Small intestine (tissue), 7 donors: Measurements from ENCODE around the gene NEURL1B. TPM values are rescaled to one million over a fixed set of nuclear protein-coding genes. Genes with fewer than 3 reads are reported as not detected.

Experiments
- DNase-seq, 2 donors: peaks; one replicate each; pipeline versions ENCODE4 v3.0.0 to v3.0.0-alpha.2; 2013
- FAIRE-seq: peaks from 2 replicates; lab custom pipeline; 2012; peaks lifted over from hg19 to GRCh38; lab: Jason Lieb, UNC
- H3K27ac ChIP-seq, 3 donors: one replicate each; pipeline ENCODE4 v1.5.1; 2013; ENCODE audit warnings: low read length in 2 of 3, mild to moderate bottlenecking in 2 of 3, control low read depth in 1 of 3, inconsistent platforms in 1 of 3, low read depth in 1 of 3, moderate library complexity in 1 of 3
- H3K27me3 ChIP-seq, 3 donors: one replicate each; pipeline ENCODE4 v1.6.1; 2013; ENCODE audit warnings: low read length in 3 of 3, inconsistent platforms in 1 of 3; ENCODE audit not compliant: control insufficient read depth in 3 of 3, insufficient read depth in 3 of 3
- H3K36me3 ChIP-seq, 3 donors: one replicate each; pipeline ENCODE4 v1.6.1; 2013; ENCODE audit warnings: low read length in 3 of 3, inconsistent platforms in 1 of 3, low read depth in 1 of 3, mild to moderate bottlenecking in 1 of 3, moderate library complexity in 1 of 3; ENCODE audit not compliant: control insufficient read depth in 3 of 3, insufficient read depth in 2 of 3
- H3K4me1 ChIP-seq, 3 donors: one replicate each; pipeline ENCODE4 v1.6.1; 2013; ENCODE audit warnings: low read length in 2 of 3, inconsistent platforms in 1 of 3, low read depth in 1 of 3, mild to moderate bottlenecking in 1 of 3, moderate library complexity in 1 of 3; ENCODE audit not compliant: control insufficient read depth in 3 of 3, insufficient read depth in 2 of 3
- H3K4me3 ChIP-seq, 3 donors: one replicate each; pipeline ENCODE4 v1.5.1; 2013; ENCODE audit warnings: low read length in 3 of 3, control low read depth in 1 of 3, inconsistent platforms in 1 of 3, low read depth in 1 of 3, mild to moderate bottlenecking in 1 of 3, moderate library complexity in 1 of 3
- H3K9me3 ChIP-seq, 2 donors: one replicate each; pipeline ENCODE4 v1.6.1; 2013; ENCODE audit warnings: low read depth in 1 of 2, low read length in 1 of 2; ENCODE audit not compliant: control insufficient read depth in 2 of 2, insufficient read depth in 1 of 2
- WGBS, 3 donors: extraction: QIAGEN DNeasy Blood & Tissue Kit; methylation state at CpG; one replicate each; pipeline ENCODE4 v1.1.7; 2013; 5-methylcytosine and 5-hydroxymethylcytosine counted together
- polyA plus RNA-seq, 4 donors: library from polyadenylated mRNA; stranded (reverse) in 3 of 4; unstranded in 1 of 4; fragments of 200-250 nt in 3 of 4; fragments of 120-200 nt in 1 of 4; gene quantifications; one replicate each; pipeline versions ENCODE4 v1.2.1 to v1.2.3, GENCODE V29; 2013
- donor health status: healthy with polysubstance abuse.
- donor health status: control.
- donor health status: control.
- donor health status: Bipolar disorder and iron deficiency.
- donor health status: healthy.

Gene NEURL1B
- polyA plus RNA-seq, 4 donors, result 2.7 to 21.0 (median 10.9) TPM

DNA sequence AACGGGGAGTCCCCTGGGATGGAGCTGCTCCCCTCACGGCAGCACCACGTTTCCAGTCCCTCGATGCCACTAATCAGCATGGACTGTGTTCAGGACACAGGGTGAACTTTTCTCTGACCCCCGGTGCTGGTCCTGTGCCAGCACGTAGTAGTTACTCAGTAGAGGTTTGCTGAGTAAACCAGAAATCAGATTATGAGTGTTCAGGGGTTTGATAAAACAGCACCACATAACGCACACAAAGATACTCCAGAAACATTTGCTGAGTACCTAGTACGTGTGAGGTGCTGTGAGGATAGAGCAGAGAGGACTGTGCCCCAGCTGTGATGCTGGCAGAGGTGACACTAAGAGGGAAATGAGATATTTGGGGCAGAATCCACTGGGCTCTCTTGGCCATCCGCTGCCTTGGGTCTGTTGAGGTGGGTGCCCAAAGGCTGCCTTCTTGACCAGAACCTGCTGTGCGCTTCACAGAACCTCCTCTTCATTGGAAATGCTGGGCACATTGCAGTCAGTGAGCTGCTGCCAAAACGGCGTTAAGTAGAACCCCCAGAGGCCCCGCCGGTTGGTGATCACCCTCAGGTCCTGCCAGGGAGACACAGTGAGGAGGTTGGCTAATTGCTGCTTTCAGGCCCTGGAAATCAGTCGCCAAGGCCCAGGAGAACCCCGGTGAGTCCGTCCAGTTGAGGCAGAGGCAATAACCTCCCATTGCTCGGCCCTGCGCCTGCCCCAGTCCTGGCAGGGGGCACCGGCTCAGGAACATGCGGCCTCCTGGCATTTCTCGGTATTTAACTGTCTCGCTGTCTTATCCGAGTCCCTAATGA is 49.4 kb downstream of the NEURL1B start:
- H3K27ac ChIP-seq, result no peak overlapping the region
- 85 to 91% (median 86%) methylated on average over 24 of the region's 24 CpGs for WGBS, 3 donors

DNA sequence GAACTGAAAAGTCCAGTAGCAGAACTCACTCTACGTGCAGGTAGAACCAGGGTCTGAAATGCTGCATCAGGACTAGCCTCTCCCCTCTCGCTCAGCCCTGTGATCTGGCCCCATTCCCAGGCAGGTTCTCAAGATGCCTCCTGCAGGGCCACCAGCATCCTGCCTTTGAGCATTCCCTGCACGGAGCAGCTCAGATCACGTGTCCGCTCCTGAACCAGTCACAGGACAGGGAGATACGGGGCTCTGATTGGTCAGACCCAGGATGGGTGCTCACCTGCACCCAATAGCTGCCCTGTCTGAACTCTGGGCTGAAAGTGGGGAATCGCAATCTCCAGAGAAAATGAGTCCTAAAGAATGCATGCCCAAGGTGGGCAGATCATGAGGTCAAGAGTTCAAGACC is 50.8 kb downstream of the NEURL1B start:
- Histone ChIP-seq H3K36me3 (peaks cover 0 to 28% (median 2%) of the 10 kb centered on the region in 3 donors), H3K27me3 (no peaks in the 10 kb centered on the region), H3K4me3 (no peak overlapping the region), H3K27ac (no peak overlapping the region), H3K4me1 (peaks cover 2 to 25% (median 5%) of the 10 kb centered on the region in 3 donors), H3K9me3 (no peaks in the 10 kb centered on the region)
- DNase-seq (no peak), FAIRE-seq (no peak)
- 89 to 92% (median 91%) methylated on average over 7 of the region's 7 CpGs for WGBS, 3 donors

More for the DNA sequence above, 49.4 kb downstream of the NEURL1B start:
- no peaks in the 10 kb centered on the region for H3K27me3 ChIP-seq
- no peak overlapping the region for H3K4me3 ChIP-seq
- no peak for FAIRE-seq
- peaks cover 0 to 40% (median 3%) of the 10 kb centered on the region in 3 donors for H3K36me3 ChIP-seq
- DNase-seq, result no peak
- H3K4me1 ChIP-seq, result peaks cover 2 to 24% (median 8%) of the 10 kb centered on the region in 3 donors
- H3K9me3 ChIP-seq, result no peaks in the 10 kb centered on the region

DNA sequence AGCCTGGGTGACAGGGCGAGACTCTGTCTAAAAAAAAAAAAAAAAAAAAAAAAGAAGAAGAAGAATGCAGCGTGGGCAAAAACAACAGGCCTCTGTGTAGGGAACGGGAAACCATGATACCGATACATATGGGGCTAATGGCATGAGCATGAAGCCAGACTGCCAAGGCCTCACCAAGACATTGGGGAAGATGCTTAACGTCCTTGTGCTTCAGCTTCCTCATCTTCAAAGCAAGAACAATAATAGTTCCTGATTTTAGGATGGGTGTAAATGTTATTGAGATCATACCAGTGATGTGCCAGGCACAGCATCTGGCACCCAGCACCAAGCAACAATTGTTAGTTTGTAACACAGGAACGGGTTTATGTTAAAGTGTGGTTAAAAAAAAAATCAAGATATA is 51.4 kb downstream of the NEURL1B start:
- H3K9me3 ChIP-seq, result no peaks in the 10 kb centered on the region
- H3K4me1 ChIP-seq, result peaks cover 2 to 24% (median 2%) of the 10 kb centered on the region in 3 donors
- H3K36me3 ChIP-seq, result peaks cover 0 to 23% (median 0%) of the 10 kb centered on the region in 3 donors
- 79 to 91% (median 91%) methylated on average over 5 to 6 of the region's 6 CpGs for WGBS, 3 donors
- H3K4me3 ChIP-seq, result no peak overlapping the region
- H3K27ac ChIP-seq, result no peak overlapping the region
- FAIRE-seq, result no peak
- no peak for DNase-seq
- no peaks in the 10 kb centered on the region for H3K27me3 ChIP-seq

DNA sequence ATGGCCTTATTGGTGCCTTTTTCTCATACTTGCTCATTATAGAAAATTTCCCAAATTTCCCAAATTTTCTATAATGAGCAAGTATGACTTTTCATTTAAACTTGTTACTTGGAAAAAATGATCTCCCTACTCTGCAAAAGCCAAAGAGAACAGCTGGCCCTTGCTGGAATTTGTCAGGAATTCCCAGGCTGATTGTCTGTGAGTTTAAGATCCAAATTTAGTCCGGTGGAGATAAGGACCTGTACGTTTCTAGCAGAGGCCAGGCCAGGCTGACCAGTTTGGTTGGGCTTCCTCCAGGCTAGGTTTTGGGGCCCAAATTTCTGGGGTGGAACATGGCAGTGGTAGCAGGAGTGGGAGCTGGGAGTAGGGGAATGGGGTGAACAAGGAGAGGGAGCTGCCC is 51.9 kb downstream of the NEURL1B start:
- H3K27me3 ChIP-seq, result no peaks in the 10 kb centered on the region
- H3K9me3 ChIP-seq, result no peaks in the 10 kb centered on the region
- no peak for DNase-seq
- H3K27ac ChIP-seq, result peak overlapping the region in 1 of 3 donors; percentile 17
- no peak overlapping the region for H3K4me3 ChIP-seq
- WGBS, 3 donors, result 41 to 51% (median 47%) methylated on average over 2 of the region's 2 CpGs
- H3K36me3 ChIP-seq, result peaks cover 0 to 21% (median 0%) of the 10 kb centered on the region in 3 donors
- FAIRE-seq, result no peak
- H3K4me1 ChIP-seq, result peaks cover 0 to 23% (median 0%) of the 10 kb centered on the region in 3 donors

DNA sequence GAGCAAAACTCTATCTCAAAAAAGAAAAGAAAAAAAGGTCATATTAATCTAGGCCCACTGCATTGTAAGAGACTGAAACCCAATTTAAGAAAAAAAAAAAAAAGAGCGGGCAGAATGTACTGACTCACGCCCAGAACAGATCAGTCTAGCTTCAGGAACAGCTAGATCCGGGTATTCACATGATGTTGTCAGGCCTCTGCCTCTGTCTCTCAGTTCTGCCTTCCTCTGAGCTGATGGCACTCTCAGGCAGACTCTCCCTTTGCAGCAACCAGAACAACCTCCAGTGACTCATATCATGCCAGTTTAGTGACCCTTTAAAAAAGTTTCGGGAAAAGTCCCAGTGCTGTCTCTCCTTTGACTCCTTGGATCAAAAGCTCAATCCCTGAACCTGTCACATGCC is 53.0 kb downstream of the NEURL1B start:
- WGBS, 3 donors, result 75 to 86% (median 85%) methylated on average over 4 of the region's 4 CpGs
- DNase-seq (no peak), FAIRE-seq (no peak)
- Histone ChIP-seq H3K4me1 (peaks cover 0 to 12% (median 0%) of the 10 kb centered on the region in 3 donors), H3K27ac (no peak overlapping the region), H3K27me3 (no peaks in the 10 kb centered on the region), H3K9me3 (no peaks in the 10 kb centered on the region), H3K4me3 (no peak overlapping the region), H3K36me3 (peaks cover 0 to 15% (median 0%) of the 10 kb centered on the region in 3 donors)

DNA sequence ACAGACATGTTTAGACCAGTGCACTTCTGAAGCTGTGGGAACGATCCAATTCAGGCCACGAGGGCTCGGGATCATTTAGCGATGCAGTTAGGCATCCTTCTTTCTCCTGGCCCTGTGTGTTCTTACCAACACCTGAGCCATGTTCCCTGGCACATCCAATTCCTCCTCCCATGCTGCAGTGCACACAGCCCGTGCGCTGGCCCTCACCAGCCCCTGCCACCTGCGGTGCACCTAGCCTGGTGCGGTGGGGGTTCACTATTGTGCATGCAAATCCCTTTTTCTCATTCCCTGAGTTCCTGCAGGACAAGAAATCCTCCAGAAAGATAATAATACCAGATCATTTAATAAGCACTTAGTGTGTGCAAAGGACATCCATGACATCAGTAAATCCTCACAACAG is 53.5 kb downstream of the NEURL1B start:
- no peaks in the 10 kb centered on the region for H3K27me3 ChIP-seq
- peaks cover 0 to 11% (median 0%) of the 10 kb centered on the region in 3 donors for H3K4me1 ChIP-seq
- H3K9me3 ChIP-seq, result no peaks in the 10 kb centered on the region
- WGBS, 3 donors, result 93 to 97% (median 93%) methylated on average over 8 of the region's 8 CpGs
- no peak overlapping the region for H3K4me3 ChIP-seq
- FAIRE-seq, result no peak
- no peak for DNase-seq
- H3K36me3 ChIP-seq, result peaks cover 0 to 13% (median 0%) of the 10 kb centered on the region in 3 donors
- H3K27ac ChIP-seq, result no peak overlapping the region

DNA sequence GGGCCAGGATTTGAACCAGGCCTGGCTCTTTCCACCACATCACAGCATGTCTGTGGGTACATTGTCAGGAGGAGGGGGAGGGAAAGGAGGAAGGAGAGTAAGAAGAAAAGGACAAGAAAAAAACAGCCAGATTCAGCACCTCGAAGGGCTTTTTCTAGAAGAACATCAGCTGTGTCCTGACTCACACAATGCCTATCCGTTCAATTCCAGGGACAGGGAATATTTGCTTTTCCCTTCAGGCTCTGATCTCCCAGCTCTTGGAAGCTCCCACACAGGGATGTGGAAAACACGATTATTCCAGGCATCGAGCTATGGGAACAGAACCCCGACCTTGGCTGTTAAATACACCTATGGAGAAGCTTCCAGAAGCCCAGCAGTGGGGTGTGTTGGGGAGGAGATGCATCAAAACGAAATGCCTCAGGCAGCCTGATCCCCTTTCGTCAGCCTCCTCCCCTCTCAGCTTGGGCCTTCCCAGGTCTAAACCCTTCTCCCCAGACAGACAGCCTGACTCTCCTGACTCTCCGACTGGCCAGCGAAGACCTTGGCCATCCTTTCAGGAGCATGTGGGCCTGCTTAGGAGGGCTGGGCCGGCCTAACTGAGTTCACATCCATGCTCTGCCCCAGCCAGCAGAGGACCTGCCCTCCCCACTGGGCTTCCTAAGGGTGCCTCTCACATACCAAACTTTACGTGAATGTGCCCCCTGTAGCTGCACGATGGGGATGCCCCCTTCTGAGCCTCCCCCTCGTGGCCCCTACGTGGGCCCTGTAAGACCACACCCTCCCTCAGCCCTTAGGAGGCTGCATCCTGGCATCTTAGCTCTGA is 54.4 kb downstream of the NEURL1B start:
- FAIRE-seq (no peak), DNase-seq (no peak)
- no peaks in the 10 kb centered on the region for H3K27me3 ChIP-seq
- peaks cover 0 to 15% (median 0%) of the 10 kb centered on the region in 3 donors for H3K4me1 ChIP-seq
- H3K4me3 ChIP-seq, result no peak overlapping the region
- H3K27ac ChIP-seq, result no peak overlapping the region
- WGBS, 3 donors, result 66 to 78% (median 77%) methylated on average over 14 of the region's 14 CpGs
- H3K9me3 ChIP-seq, result no peaks in the 10 kb centered on the region
- peaks cover 0 to 4% (median 0%) of the 10 kb centered on the region in 3 donors for H3K36me3 ChIP-seq

DNA sequence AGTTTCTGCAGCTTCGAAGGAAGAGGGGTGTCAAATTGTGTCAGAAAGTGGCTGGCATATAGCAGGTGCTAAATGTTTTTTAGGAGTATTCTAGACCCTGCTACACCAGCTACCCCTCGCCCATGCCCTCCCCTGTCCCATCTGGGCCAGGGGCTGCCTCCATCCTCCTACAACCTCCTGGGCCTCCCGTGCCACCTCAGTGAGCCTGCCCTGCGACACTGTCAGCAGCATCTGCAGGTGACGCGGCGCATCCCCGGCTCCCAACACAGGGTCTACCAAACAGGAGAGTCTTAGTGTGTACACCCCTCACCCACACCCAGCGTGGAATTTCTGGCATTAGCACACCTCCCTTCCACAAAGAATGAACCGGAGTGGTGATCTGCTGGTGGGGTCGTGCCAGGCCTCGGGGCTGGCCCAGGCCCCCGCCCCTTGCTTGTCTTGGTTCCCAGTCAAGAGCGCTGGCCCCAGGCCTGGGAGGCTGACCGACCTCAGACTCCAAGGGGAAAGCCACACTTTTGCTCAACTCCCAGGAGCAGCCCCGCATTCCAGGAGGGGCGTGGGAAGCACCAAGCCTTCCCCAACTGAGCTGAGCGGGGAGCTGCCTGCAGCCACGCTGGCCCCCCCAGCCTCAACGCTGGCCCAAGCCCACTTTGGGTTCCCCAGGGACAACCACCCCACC is 55.2 kb downstream of the NEURL1B start:
- DNase-seq, result no peak
- 76 to 93% (median 85%) methylated on average over 20 of the region's 20 CpGs for WGBS, 3 donors
- no peak for FAIRE-seq

More for the DNA sequence above, 55.2 kb downstream of the NEURL1B start:
- peak overlapping the region in 1 of 3 donors; percentile 14 for H3K27ac ChIP-seq
- H3K4me3 ChIP-seq, result no peak overlapping the region
- no peaks in the 10 kb centered on the region for H3K27me3 ChIP-seq
- H3K36me3 ChIP-seq, result no peaks in the 10 kb centered on the region
- peaks cover 0 to 22% (median 0%) of the 10 kb centered on the region in 3 donors for H3K4me1 ChIP-seq
- H3K9me3 ChIP-seq, result no peaks in the 10 kb centered on the region
